Measurements from ENCODE around the gene WDR64. TPM values are rescaled to one million over a fixed set of nuclear protein-coding genes. Genes with fewer than 3 reads are reported as not detected.

WDR64 gene
- polyA plus RNA-seq, 2 of the 4 experiments (the other 2 are of a cell fraction): not detected

DNA sequence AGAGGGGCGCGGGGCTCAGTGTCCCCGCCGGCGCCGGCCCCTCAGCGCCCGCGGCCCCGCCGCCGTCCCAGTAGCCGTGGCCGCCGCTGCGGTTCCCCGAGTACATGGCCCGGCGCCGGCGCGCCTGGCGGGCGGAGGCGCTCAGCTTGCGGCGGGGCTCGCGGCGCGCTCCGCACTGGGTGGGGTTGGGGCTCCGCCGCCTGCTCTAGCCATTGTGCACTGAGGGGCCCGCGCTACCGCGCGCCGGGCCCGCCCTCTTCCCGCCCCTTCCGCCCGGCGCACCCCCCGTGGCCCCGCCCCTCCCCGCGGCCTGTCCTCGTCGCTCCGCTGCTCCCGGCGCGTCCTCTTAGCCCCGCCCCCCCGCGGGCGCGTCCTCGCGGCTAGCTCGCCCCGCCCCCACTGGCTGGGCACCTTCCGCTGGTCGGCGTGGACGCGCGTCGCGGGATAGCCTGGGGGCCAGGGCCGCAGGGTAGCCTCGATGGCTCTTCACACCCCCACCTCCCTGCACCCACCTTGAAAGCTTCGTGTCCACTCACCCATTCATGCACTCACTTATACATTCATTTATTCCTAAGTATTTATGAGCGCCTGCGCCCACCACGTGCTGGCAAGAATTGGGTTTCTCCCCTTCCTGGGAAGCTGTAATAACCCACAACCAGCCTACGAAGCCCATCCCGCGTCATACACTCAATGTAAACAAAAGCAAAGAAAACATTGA is 11.8 kb upstream of the WDR64 start, which contains the start of the genes CHML and OPN3 (continued):
- TF ChIP-seq, protein P1, sequence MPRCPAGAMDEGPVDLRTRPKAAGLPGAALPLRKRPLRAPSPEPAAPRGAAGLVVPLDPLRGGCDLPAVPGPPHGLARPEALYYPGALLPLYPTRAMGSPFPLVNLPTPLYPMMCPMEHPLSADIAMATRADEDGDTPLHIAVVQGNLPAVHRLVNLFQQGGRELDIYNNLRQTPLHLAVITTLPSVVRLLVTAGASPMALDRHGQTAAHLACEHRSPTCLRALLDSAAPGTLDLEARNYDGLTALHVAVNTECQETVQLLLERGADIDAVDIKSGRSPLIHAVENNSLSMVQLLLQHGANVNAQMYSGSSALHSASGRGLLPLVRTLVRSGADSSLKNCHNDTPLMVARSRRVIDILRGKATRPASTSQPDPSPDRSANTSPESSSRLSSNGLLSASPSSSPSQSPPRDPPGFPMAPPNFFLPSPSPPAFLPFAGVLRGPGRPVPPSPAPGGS (IDR thresholded peaks at IDR 0.05): peak; percentile 95; the same call in 2 of the 3 replicates
- peak; percentile 88; the same call in 1 of the 2 replicates for TF ChIP-seq ZNF302 (CRISPR knock-in tag; IDR thresholded peaks at IDR 0.05)
- peak; percentile 83 for TF ChIP-seq HOXB5 (CRISPR knock-in tag; IDR thresholded peaks at IDR 0.05)
- TF ChIP-seq HOXB13 (CRISPR knock-in tag; IDR thresholded peaks at IDR 0.05; ENCODE audit: low read depth): peak; percentile 80

DNA sequence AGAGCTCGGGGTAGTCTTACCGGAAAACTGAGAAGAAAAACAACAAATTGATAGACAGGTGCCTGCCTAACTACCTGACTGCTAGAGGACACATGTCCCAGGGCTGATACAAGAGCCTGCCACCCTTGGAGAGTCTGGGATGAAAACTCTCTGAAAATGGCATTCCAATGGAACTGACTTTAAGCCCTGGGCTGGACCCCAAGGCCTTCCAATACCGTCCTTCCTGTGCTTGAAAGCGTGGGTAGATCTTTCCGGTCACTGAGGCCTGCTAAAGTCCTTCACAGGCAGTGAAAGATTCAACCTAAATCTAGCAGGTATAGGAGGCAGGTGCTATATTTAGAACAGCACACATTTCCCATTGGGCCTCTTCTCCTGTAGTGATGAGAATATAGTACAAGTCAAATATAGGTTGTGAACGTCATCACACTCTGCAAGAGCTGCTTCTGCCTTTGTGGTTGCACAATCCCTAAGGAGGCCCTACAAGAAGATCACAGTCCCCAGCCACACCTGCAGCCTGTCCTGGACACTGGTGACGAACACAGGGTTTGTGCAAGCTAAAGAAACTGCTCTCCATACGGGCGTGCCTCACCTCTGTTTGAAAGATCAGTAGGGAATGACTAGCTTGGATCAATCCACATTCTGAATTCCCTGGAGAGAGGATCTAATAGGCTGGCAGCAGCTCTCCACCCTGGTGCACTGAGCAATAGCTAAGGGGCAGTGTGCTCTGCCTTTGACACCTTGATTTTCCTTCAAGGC is 11.0 kb upstream of the WDR64 start:
- Histone ChIP-seq H3K27ac (peak overlapping the region; percentile 89 to 98), H3K4me3 (peak overlapping the region; percentile 74), H3K9me3 (no peaks in the 10 kb centered on the region; the same call in 1 of the 3 replicates), H3K4me2 (peak overlapping the region; percentile 75), H3K4me1 (peaks cover 41% of the 10 kb centered on the region)
- ATAC-seq (peak; percentile 57 to 64), FAIRE-seq (no peak), DNase-seq (ENCODE audit: low read depth in 1 of 2, low spot score in 1 of 2) (peak; percentile 51 to 94)
- CTCF ChIA-PET: interaction anchor here (0.9 to 2.3 kb wide), 5 partner anchors 12 to 36 kb away, joined by 3 to 11 read pairs (median 8); no protein-coding TSS in a partner anchor
- POLR2A ChIA-PET: interaction anchor here (0.6 to 1.8 kb wide), 11 partner anchors 12 to 927 kb away, joined by 3 to 9 read pairs (median 4); partner anchors contain the start of genes FH and WDR64
- 40% methylated on average over 9 of the region's 9 CpGs for WGBS (ENCODE audit: missing lambda C conversion rate)
- TF ChIP-seq JUNB (IDR thresholded peaks at IDR 0.05): no peak
- TF ChIP-seq, protein P1 (IDR thresholded peaks at IDR 0.05): no peak; the same call in 2 of the 3 replicates
- TF ChIP-seq, protein P2, sequence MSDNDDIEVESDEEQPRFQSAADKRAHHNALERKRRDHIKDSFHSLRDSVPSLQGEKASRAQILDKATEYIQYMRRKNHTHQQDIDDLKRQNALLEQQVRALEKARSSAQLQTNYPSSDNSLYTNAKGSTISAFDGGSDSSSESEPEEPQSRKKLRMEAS (IDR thresholded peaks at IDR 0.05): peak; percentile 41; the same call in 1 of the 2 replicates
- no peak for TF ChIP-seq CHD2 (IDR thresholded peaks at IDR 0.05; ENCODE audit: low read length, partially characterized antibody)
- no peak for TF ChIP-seq NFE2L2 (conservative IDR thresholded peaks at IDR 0.05; ENCODE audit: low read length)
- 0 out of 2 replicates have a peak, but pooled peaks have one; percentile 18 for TF ChIP-seq NPAS2 (CRISPR knock-in tag; IDR thresholded peaks at IDR 0.05; ENCODE audit: borderline replicate concordance)
- TF ChIP-seq FOSB (CRISPR knock-in tag; IDR thresholded peaks at IDR 0.05): no peak
- TF ChIP-seq FOXS1 (CRISPR knock-in tag; IDR thresholded peaks at IDR 0.05): no peak
- peak; percentile 58; the same call in 1 of the 2 replicates for TF ChIP-seq GATA3 (IDR thresholded peaks at IDR 0.05; ENCODE audit: borderline replicate concordance)
- TF ChIP-seq PHF8 (IDR thresholded peaks at IDR 0.05; ENCODE audit: borderline replicate concordance, low read depth): no peak
- TF ChIP-seq ZNF302 (CRISPR knock-in tag; IDR thresholded peaks at IDR 0.05): no peak
- TF ChIP-seq, protein P3, sequence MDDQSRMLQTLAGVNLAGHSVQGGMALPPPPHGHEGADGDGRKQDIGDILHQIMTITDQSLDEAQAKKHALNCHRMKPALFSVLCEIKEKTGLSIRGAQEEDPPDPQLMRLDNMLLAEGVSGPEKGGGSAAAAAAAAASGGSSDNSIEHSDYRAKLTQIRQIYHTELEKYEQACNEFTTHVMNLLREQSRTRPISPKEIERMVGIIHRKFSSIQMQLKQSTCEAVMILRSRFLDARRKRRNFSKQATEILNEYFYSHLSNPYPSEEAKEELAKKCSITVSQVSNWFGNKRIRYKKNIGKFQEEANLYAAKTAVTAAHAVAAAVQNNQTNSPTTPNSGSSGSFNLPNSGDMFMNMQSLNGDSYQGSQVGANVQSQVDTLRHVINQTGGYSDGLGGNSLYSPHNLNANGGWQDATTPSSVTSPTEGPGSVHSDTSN (IDR thresholded peaks at IDR 0.05): 0 out of 2 replicates have a peak, but pooled peaks have one; percentile 42
- TF ChIP-seq CEBPB (IDR thresholded peaks at IDR 0.05): peak; percentile 94 to 96
- TF ChIP-seq RARB (CRISPR knock-in tag; IDR thresholded peaks at IDR 0.05): no peak
- no peak for TF ChIP-seq TP53 (CRISPR knock-in tag; IDR thresholded peaks at IDR 0.05)
- TF ChIP-seq CBX8 (IDR thresholded peaks at IDR 0.05): no peak
- TF ChIP-seq KDM1A (IDR thresholded peaks at IDR 0.05; ENCODE audit: low read depth): no peak
- TF ChIP-seq ZFP36 (IDR thresholded peaks at IDR 0.05; ENCODE audit: borderline replicate concordance, partially characterized antibody): no peak
- TF ChIP-seq BHLHE40 (IDR thresholded peaks at IDR 0.05; ENCODE audit: low read depth, low read length): no peak
- no peak for TF ChIP-seq EHF (CRISPR knock-in tag; IDR thresholded peaks at IDR 0.05)
- TF ChIP-seq RAD21 (conservative IDR thresholded peaks at IDR 0.05 in 1 of 2, IDR thresholded peaks at IDR 0.05 in 1 of 2): no peak; a peak in 1 of 5 replicates
- TF ChIP-seq NR3C1 (IDR thresholded peaks at IDR 0.05): no peak
- TF ChIP-seq ZC3H11A (IDR thresholded peaks at IDR 0.05): no peak
- TF ChIP-seq RNF2 (IDR thresholded peaks at IDR 0.05; ENCODE audit: borderline replicate concordance, low read depth): no peak
- TF ChIP-seq, protein P4, sequence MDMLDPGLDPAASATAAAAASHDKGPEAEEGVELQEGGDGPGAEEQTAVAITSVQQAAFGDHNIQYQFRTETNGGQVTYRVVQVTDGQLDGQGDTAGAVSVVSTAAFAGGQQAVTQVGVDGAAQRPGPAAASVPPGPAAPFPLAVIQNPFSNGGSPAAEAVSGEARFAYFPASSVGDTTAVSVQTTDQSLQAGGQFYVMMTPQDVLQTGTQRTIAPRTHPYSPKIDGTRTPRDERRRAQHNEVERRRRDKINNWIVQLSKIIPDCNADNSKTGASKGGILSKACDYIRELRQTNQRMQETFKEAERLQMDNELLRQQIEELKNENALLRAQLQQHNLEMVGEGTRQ (IDR thresholded peaks at IDR 0.05): no peak
- 0 out of 2 replicates have a peak, but pooled peaks have one; percentile 47 for TF ChIP-seq ZSCAN20 (CRISPR knock-in tag; IDR thresholded peaks at IDR 0.05)
- TF ChIP-seq, protein P5, sequence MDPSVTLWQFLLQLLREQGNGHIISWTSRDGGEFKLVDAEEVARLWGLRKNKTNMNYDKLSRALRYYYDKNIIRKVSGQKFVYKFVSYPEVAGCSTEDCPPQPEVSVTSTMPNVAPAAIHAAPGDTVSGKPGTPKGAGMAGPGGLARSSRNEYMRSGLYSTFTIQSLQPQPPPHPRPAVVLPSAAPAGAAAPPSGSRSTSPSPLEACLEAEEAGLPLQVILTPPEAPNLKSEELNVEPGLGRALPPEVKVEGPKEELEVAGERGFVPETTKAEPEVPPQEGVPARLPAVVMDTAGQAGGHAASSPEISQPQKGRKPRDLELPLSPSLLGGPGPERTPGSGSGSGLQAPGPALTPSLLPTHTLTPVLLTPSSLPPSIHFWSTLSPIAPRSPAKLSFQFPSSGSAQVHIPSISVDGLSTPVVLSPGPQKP (IDR thresholded peaks at IDR 0.05; ENCODE audit: low read depth, low read length): no peak
- no peak for TF ChIP-seq SREBF2 (IDR thresholded peaks at IDR 0.05)
- no peak; a peak in 1 of 5 replicates for TF ChIP-seq JUN (IDR thresholded peaks at IDR 0.05)
- no peak; the same call in 1 of the 2 replicates for TF ChIP-seq HOXB5 (CRISPR knock-in tag; IDR thresholded peaks at IDR 0.05)

Measured in A549 (cell line).